Measurements from ENCODE around the gene HDAC4. TPM values are rescaled to one million over a fixed set of nuclear protein-coding genes. Genes with fewer than 3 reads are reported as not detected.

The HDAC4 gene
- total and polyA plus RNA-seq, 4 donors: 2.9 to 37.2 (median 4.4) TPM

GRCh38 chr2:239114616-239115265 is 286.1 kb downstream of the HDAC4 start:
- WGBS: 95% methylated on average over 25 of the region's 25 CpGs
- Histone ChIP-seq H3K4me3 (ENCODE audit: low read depth in 1 of 3, low read length in 3 of 3) (no peak overlapping the region), H3K27ac (ENCODE audit: low read depth in 1 of 2, low read length in 2 of 2) (no peak overlapping the region), H3K4me1 (ENCODE audit: control insufficient read depth in 4 of 4, insufficient read depth in 4 of 4, low read length in 3 of 4) (peaks cover 0 to 1% (median 0%) of the 10 kb centered on the region in 4 donors), H3K27me3 (ENCODE audit: control insufficient read depth in 4 of 4, insufficient read depth in 4 of 4, low read length in 3 of 4) (no peaks in the 10 kb centered on the region), H3K9me3 (ENCODE audit: control insufficient read depth in 4 of 4, low read length in 3 of 4) (no peaks in the 10 kb centered on the region), H3K9ac (ENCODE audit: low read depth in 1 of 2, low read length in 2 of 2) (no peak overlapping the region), H3K36me3 (ENCODE audit: control insufficient read depth in 4 of 4, insufficient read depth in 3 of 4, low read depth in 1 of 4, low read length in 3 of 4) (peaks cover 0 to 9% (median 0%) of the 10 kb centered on the region in 4 donors)
- no peak for DNase-seq (ENCODE audit: low spot score)
- TF ChIP-seq JUND (IDR thresholded peaks at IDR 0.05) (no peak), EGR1 (IDR thresholded peaks at IDR 0.05; ENCODE audit: low read depth in 2 of 2) (no peak), RXRA (IDR thresholded peaks at IDR 0.05) (no peak), NR2F2 (IDR thresholded peaks at IDR 0.05) (no peak), HNF4A (conservative IDR thresholded peaks at IDR 0.05) (no peak), HNF4G (IDR thresholded peaks at IDR 0.05) (no peak), GABPA (IDR thresholded peaks at IDR 0.05 in 1 of 2, conservative IDR thresholded peaks at IDR 0.05 in 1 of 2) (no peak), TAF1 (conservative IDR thresholded peaks at IDR 0.05) (no peak), YY1 (IDR thresholded peaks at IDR 0.05) (no peak), FOXA1 (IDR thresholded peaks at IDR 0.05) (no peak)
- TF ChIP-seq, protein P1, sequence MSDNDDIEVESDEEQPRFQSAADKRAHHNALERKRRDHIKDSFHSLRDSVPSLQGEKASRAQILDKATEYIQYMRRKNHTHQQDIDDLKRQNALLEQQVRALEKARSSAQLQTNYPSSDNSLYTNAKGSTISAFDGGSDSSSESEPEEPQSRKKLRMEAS (IDR thresholded peaks at IDR 0.05): no peak
- TF ChIP-seq, protein P2, sequence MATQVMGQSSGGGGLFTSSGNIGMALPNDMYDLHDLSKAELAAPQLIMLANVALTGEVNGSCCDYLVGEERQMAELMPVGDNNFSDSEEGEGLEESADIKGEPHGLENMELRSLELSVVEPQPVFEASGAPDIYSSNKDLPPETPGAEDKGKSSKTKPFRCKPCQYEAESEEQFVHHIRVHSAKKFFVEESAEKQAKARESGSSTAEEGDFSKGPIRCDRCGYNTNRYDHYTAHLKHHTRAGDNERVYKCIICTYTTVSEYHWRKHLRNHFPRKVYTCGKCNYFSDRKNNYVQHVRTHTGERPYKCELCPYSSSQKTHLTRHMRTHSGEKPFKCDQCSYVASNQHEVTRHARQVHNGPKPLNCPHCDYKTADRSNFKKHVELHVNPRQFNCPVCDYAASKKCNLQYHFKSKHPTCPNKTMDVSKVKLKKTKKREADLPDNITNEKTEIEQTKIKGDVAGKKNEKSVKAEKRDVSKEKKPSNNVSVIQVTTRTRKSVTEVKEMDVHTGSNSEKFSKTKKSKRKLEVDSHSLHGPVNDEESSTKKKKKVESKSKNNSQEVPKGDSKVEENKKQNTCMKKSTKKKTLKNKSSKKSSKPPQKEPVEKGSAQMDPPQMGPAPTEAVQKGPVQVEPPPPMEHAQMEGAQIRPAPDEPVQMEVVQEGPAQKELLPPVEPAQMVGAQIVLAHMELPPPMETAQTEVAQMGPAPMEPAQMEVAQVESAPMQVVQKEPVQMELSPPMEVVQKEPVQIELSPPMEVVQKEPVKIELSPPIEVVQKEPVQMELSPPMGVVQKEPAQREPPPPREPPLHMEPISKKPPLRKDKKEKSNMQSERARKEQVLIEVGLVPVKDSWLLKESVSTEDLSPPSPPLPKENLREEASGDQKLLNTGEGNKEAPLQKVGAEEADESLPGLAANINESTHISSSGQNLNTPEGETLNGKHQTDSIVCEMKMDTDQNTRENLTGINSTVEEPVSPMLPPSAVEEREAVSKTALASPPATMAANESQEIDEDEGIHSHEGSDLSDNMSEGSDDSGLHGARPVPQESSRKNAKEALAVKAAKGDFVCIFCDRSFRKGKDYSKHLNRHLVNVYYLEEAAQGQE (IDR thresholded peaks at IDR 0.05): no peak
- TF ChIP-seq, protein P3, sequence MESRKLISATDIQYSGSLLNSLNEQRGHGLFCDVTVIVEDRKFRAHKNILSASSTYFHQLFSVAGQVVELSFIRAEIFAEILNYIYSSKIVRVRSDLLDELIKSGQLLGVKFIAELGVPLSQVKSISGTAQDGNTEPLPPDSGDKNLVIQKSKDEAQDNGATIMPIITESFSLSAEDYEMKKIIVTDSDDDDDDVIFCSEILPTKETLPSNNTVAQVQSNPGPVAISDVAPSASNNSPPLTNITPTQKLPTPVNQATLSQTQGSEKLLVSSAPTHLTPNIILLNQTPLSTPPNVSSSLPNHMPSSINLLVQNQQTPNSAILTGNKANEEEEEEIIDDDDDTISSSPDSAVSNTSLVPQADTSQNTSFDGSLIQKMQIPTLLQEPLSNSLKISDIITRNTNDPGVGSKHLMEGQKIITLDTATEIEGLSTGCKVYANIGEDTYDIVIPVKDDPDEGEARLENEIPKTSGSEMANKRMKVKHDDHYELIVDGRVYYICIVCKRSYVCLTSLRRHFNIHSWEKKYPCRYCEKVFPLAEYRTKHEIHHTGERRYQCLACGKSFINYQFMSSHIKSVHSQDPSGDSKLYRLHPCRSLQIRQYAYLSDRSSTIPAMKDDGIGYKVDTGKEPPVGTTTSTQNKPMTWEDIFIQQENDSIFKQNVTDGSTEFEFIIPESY (IDR thresholded peaks at IDR 0.05): no peak

GRCh38 chr2:239114119-239114581 is 286.7 kb downstream of the HDAC4 start:
- Histone ChIP-seq H3K36me3 (ENCODE audit: control insufficient read depth in 4 of 4, insufficient read depth in 3 of 4, low read depth in 1 of 4, low read length in 3 of 4) (peaks cover 0 to 9% (median 0%) of the 10 kb centered on the region in 4 donors), H3K9ac (ENCODE audit: low read depth in 1 of 2, low read length in 2 of 2) (no peak overlapping the region), H3K4me3 (ENCODE audit: low read depth in 1 of 3, low read length in 3 of 3) (no peak overlapping the region), H3K27ac (ENCODE audit: low read depth in 1 of 2, low read length in 2 of 2) (peak overlapping the region in 1 of 2 donors; percentile 2), H3K4me1 (ENCODE audit: control insufficient read depth in 4 of 4, insufficient read depth in 4 of 4, low read length in 3 of 4) (peaks cover 0 to 4% (median 0%) of the 10 kb centered on the region in 4 donors), H3K9me3 (ENCODE audit: control insufficient read depth in 4 of 4, low read length in 3 of 4) (no peaks in the 10 kb centered on the region), H3K27me3 (ENCODE audit: control insufficient read depth in 4 of 4, insufficient read depth in 4 of 4, low read length in 3 of 4) (no peaks in the 10 kb centered on the region)
- WGBS: 71% methylated on average over 9 of the region's 9 CpGs
- TF ChIP-seq YY1 (IDR thresholded peaks at IDR 0.05): no peak
- no peak for TF ChIP-seq FOXA2 (IDR thresholded peaks at IDR 0.05)
- DNase-seq (ENCODE audit: low spot score): no peak
